ENCODE data around the gene TADA2B. TPM values are rescaled to one million over a fixed set of nuclear protein-coding genes. Genes with fewer than 3 reads are reported as not detected.

The TADA2B gene
- total and polyA plus RNA-seq, 5 donors from 2014 or later, result 3.0 to 36.6 (median 3.6) TPM

- peaks cover 0 to 10% (median 6%) of the 10 kb centered on the region in 4 donors for H3K4me1 Mint-ChIP-seq
- H3K27me3 ChIP-seq (ENCODE audit: control insufficient read depth, insufficient read depth, low read length), result no peaks in the 10 kb centered on the region
- no peaks in the 10 kb centered on the region for H3K9me3 ChIP-seq (ENCODE audit: control insufficient read depth in 2 of 2, low read length in 2 of 2)
- no peak overlapping the region for H3K4me3 Mint-ChIP-seq
- no peak overlapping the region for H3K27ac Mint-ChIP-seq
- H3K4me3 ChIP-seq (ENCODE audit: low read depth, low read length), result no peak overlapping the region
- H3K4me1 ChIP-seq (ENCODE audit: control insufficient read depth, insufficient read depth, low read length, poor library complexity, severe bottlenecking), result no peaks in the 10 kb centered on the region
- no peak for ATAC-seq (ENCODE audit: low read depth in 2 of 2)
- no peak for DNase-seq
- no peaks in the 10 kb centered on the region for H3K27me3 Mint-ChIP-seq
- peaks cover 38% of the 10 kb centered on the region for H3K36me3 Mint-ChIP-seq
- H3K36me3 ChIP-seq (ENCODE audit: control insufficient read depth, insufficient read depth, low read length), result peaks cover 78% of the 10 kb centered on the region
- H3K9me3 Mint-ChIP-seq, result no peaks in the 10 kb centered on the region
- no peak overlapping the region for H3K27ac ChIP-seq (ENCODE audit: insufficient read depth, low read length, poor library complexity, severe bottlenecking)
Measured at GRCh38 chr4:7009564-7009963, 33.6 kb upstream of the TADA2B start.

- H3K4me1 Mint-ChIP-seq, result peaks cover 0 to 4% (median under 1%) of the 10 kb centered on the region in 4 donors
- peak overlapping the region in 1 of 3 donors; percentile 56 for H3K27ac Mint-ChIP-seq
- no peaks in the 10 kb centered on the region for H3K9me3 Mint-ChIP-seq
- H3K27ac ChIP-seq (ENCODE audit: insufficient read depth, low read length, poor library complexity, severe bottlenecking), result no peak overlapping the region
- no peak for DNase-seq
- no peaks in the 10 kb centered on the region for H3K4me1 ChIP-seq (ENCODE audit: control insufficient read depth, insufficient read depth, low read length, poor library complexity, severe bottlenecking)
- no peak overlapping the region for H3K4me3 ChIP-seq (ENCODE audit: low read depth, low read length)
- peaks cover 40% of the 10 kb centered on the region for H3K36me3 Mint-ChIP-seq
- no peak overlapping the region for H3K4me3 Mint-ChIP-seq
- H3K9me3 ChIP-seq (ENCODE audit: control insufficient read depth in 2 of 2, low read length in 2 of 2), result no peaks in the 10 kb centered on the region
- H3K27me3 Mint-ChIP-seq, result no peaks in the 10 kb centered on the region
- H3K36me3 ChIP-seq (ENCODE audit: control insufficient read depth, insufficient read depth, low read length), result peaks cover 83% of the 10 kb centered on the region
- ATAC-seq (ENCODE audit: low read depth in 2 of 2), result no peak
- H3K27me3 ChIP-seq (ENCODE audit: control insufficient read depth, insufficient read depth, low read length), result no peaks in the 10 kb centered on the region
Measured at GRCh38 chr4:7013175-7013574, 30.0 kb upstream of the TADA2B start.

GRCh38 chr4:7014815-7015214 lies 28.4 kb upstream of the TADA2B start:
- H3K36me3 ChIP-seq (ENCODE audit: control insufficient read depth, insufficient read depth, low read length), result peaks cover 80% of the 10 kb centered on the region

GRCh38 chr4:7015383-7016035 lies 27.7 kb upstream of the TADA2B start:
- Mint-ChIP-seq H3K4me1 (peaks cover 0 to 2% (median 0%) of the 10 kb centered on the region in 4 donors), H3K27me3 (no peaks in the 10 kb centered on the region), H3K4me3 (no peak overlapping the region), H3K36me3 (peaks cover 24% of the 10 kb centered on the region), H3K27ac (no peak overlapping the region), H3K9me3 (no peaks in the 10 kb centered on the region)
- peaks cover 75% of the 10 kb centered on the region for H3K36me3 ChIP-seq (ENCODE audit: control insufficient read depth, insufficient read depth, low read length)
- no peak overlapping the region for H3K4me3 ChIP-seq (ENCODE audit: low read depth, low read length)
- H3K4me1 ChIP-seq (ENCODE audit: control insufficient read depth, insufficient read depth, low read length, poor library complexity, severe bottlenecking), result no peaks in the 10 kb centered on the region
- no peaks in the 10 kb centered on the region for H3K27me3 ChIP-seq (ENCODE audit: control insufficient read depth, insufficient read depth, low read length)
- ATAC-seq (ENCODE audit: low read depth in 2 of 2) (no peak), DNase-seq (no peak)
- H3K9me3 ChIP-seq (ENCODE audit: control insufficient read depth in 2 of 2, low read length in 2 of 2), result no peaks in the 10 kb centered on the region
- H3K27ac ChIP-seq (ENCODE audit: insufficient read depth, low read length, poor library complexity, severe bottlenecking), result no peak overlapping the region

More at GRCh38 chr4:7014815-7015214, 28.4 kb upstream of the TADA2B start:
- ATAC-seq (ENCODE audit: low read depth in 2 of 2) (no peak), DNase-seq (no peak)
- H3K27ac ChIP-seq (ENCODE audit: insufficient read depth, low read length, poor library complexity, severe bottlenecking), result no peak overlapping the region
- H3K4me3 Mint-ChIP-seq, result no peak overlapping the region
- peaks cover 28% of the 10 kb centered on the region for H3K36me3 Mint-ChIP-seq
- peaks cover 0 to 2% (median under 1%) of the 10 kb centered on the region in 4 donors for H3K4me1 Mint-ChIP-seq
- peak overlapping the region in 2 of 3 donors; percentile 39 to 69 for H3K27ac Mint-ChIP-seq
- no peaks in the 10 kb centered on the region for H3K9me3 ChIP-seq (ENCODE audit: control insufficient read depth in 2 of 2, low read length in 2 of 2)
- H3K27me3 ChIP-seq (ENCODE audit: control insufficient read depth, insufficient read depth, low read length), result no peaks in the 10 kb centered on the region
- H3K27me3 Mint-ChIP-seq, result no peaks in the 10 kb centered on the region
- no peak overlapping the region for H3K4me3 ChIP-seq (ENCODE audit: low read depth, low read length)
- H3K9me3 Mint-ChIP-seq, result no peaks in the 10 kb centered on the region
- no peaks in the 10 kb centered on the region for H3K4me1 ChIP-seq (ENCODE audit: control insufficient read depth, insufficient read depth, low read length, poor library complexity, severe bottlenecking)

- ATAC-seq (ENCODE audit: low read depth in 2 of 2), result no peak
- no peaks in the 10 kb centered on the region for H3K9me3 Mint-ChIP-seq
- H3K36me3 ChIP-seq (ENCODE audit: control insufficient read depth, insufficient read depth, low read length), result peaks cover 75% of the 10 kb centered on the region
- H3K9me3 ChIP-seq (ENCODE audit: control insufficient read depth in 2 of 2, low read length in 2 of 2), result no peaks in the 10 kb centered on the region
- no peaks in the 10 kb centered on the region for H3K27me3 ChIP-seq (ENCODE audit: control insufficient read depth, insufficient read depth, low read length)
- H3K4me3 Mint-ChIP-seq, result no peak overlapping the region
- H3K36me3 Mint-ChIP-seq, result peaks cover 27% of the 10 kb centered on the region
- no peak overlapping the region for H3K4me3 ChIP-seq (ENCODE audit: low read depth, low read length)
- no peak overlapping the region for H3K27ac ChIP-seq (ENCODE audit: insufficient read depth, low read length, poor library complexity, severe bottlenecking)
- H3K27ac Mint-ChIP-seq, result no peak overlapping the region
- H3K4me1 Mint-ChIP-seq, result peaks cover 0 to 2% (median 0%) of the 10 kb centered on the region in 4 donors
- H3K27me3 Mint-ChIP-seq, result no peaks in the 10 kb centered on the region
- no peak for DNase-seq
- no peaks in the 10 kb centered on the region for H3K4me1 ChIP-seq (ENCODE audit: control insufficient read depth, insufficient read depth, low read length, poor library complexity, severe bottlenecking)
Measured at GRCh38 chr4:7016086-7016485, 27.1 kb upstream of the TADA2B start.

GRCh38 chr4:7016512-7016911 lies 26.7 kb upstream of the TADA2B start:
- Mint-ChIP-seq H3K36me3 (peaks cover 29% of the 10 kb centered on the region), H3K4me1 (peaks cover 0 to 2% (median 0%) of the 10 kb centered on the region in 4 donors), H3K9me3 (no peaks in the 10 kb centered on the region), H3K4me3 (no peak overlapping the region), H3K27me3 (no peaks in the 10 kb centered on the region), H3K27ac (no peak overlapping the region)
- ATAC-seq (ENCODE audit: low read depth in 2 of 2) (no peak), DNase-seq (no peak)
- Histone ChIP-seq H3K4me1 (ENCODE audit: control insufficient read depth, insufficient read depth, low read length, poor library complexity, severe bottlenecking) (no peaks in the 10 kb centered on the region), H3K9me3 (ENCODE audit: control insufficient read depth in 2 of 2, low read length in 2 of 2) (no peaks in the 10 kb centered on the region), H3K4me3 (ENCODE audit: low read depth, low read length) (no peak overlapping the region), H3K27me3 (ENCODE audit: control insufficient read depth, insufficient read depth, low read length) (no peaks in the 10 kb centered on the region), H3K36me3 (ENCODE audit: control insufficient read depth, insufficient read depth, low read length) (peaks cover 75% of the 10 kb centered on the region), H3K27ac (ENCODE audit: insufficient read depth, low read length, poor library complexity, severe bottlenecking) (no peak overlapping the region)

- H3K9me3 Mint-ChIP-seq, result no peaks in the 10 kb centered on the region
- peaks cover 86% of the 10 kb centered on the region for H3K36me3 ChIP-seq (ENCODE audit: control insufficient read depth, insufficient read depth, low read length)
- no peak overlapping the region for H3K4me3 Mint-ChIP-seq
- no peak for ATAC-seq (ENCODE audit: low read depth in 2 of 2)
- H3K4me3 ChIP-seq (ENCODE audit: low read depth, low read length), result no peak overlapping the region
- no peak overlapping the region for H3K27ac ChIP-seq (ENCODE audit: insufficient read depth, low read length, poor library complexity, severe bottlenecking)
- no peaks in the 10 kb centered on the region for H3K9me3 ChIP-seq (ENCODE audit: control insufficient read depth in 2 of 2, low read length in 2 of 2)
- H3K36me3 Mint-ChIP-seq, result peaks cover 29% of the 10 kb centered on the region
- H3K4me1 Mint-ChIP-seq, result peaks cover 0 to 2% (median 0%) of the 10 kb centered on the region in 4 donors
- H3K4me1 ChIP-seq (ENCODE audit: control insufficient read depth, insufficient read depth, low read length, poor library complexity, severe bottlenecking), result no peaks in the 10 kb centered on the region
- no peak for DNase-seq
- no peaks in the 10 kb centered on the region for H3K27me3 Mint-ChIP-seq
- peak overlapping the region in 1 of 3 donors; percentile 11 for H3K27ac Mint-ChIP-seq
- H3K27me3 ChIP-seq (ENCODE audit: control insufficient read depth, insufficient read depth, low read length), result no peaks in the 10 kb centered on the region
Measured at GRCh38 chr4:7017446-7018048, 25.6 kb upstream of the TADA2B start.

- no peaks in the 10 kb centered on the region for H3K9me3 ChIP-seq (ENCODE audit: control insufficient read depth in 2 of 2, low read length in 2 of 2)
- H3K27ac ChIP-seq (ENCODE audit: insufficient read depth, low read length, poor library complexity, severe bottlenecking), result no peak overlapping the region
- peaks cover 0 to 2% (median 0%) of the 10 kb centered on the region in 4 donors for H3K4me1 Mint-ChIP-seq
- no peak for DNase-seq
- H3K27ac Mint-ChIP-seq, result no peak overlapping the region
- H3K27me3 ChIP-seq (ENCODE audit: control insufficient read depth, insufficient read depth, low read length), result no peaks in the 10 kb centered on the region
- ATAC-seq (ENCODE audit: low read depth in 2 of 2), result no peak
- peaks cover 84% of the 10 kb centered on the region for H3K36me3 ChIP-seq (ENCODE audit: control insufficient read depth, insufficient read depth, low read length)
- H3K4me3 ChIP-seq (ENCODE audit: low read depth, low read length), result no peak overlapping the region
- H3K4me1 ChIP-seq (ENCODE audit: control insufficient read depth, insufficient read depth, low read length, poor library complexity, severe bottlenecking), result no peaks in the 10 kb centered on the region
- no peaks in the 10 kb centered on the region for H3K27me3 Mint-ChIP-seq
- no peak overlapping the region for H3K4me3 Mint-ChIP-seq
- no peaks in the 10 kb centered on the region for H3K9me3 Mint-ChIP-seq
- peaks cover 29% of the 10 kb centered on the region for H3K36me3 Mint-ChIP-seq
Measured at GRCh38 chr4:7018281-7018680, 24.9 kb upstream of the TADA2B start.
